ENCODE data around the gene VARS2. TPM values are rescaled to one million over a fixed set of nuclear protein-coding genes. Genes with fewer than 3 reads are reported as not detected.
"Not testable (repeated sequence)": the region's sequence is repeated elsewhere in the genome, so short reads cannot be mapped to it uniquely, and the experiment has no call there.

The VARS2 gene
- total RNA-seq, 1 donor from 2014 or later, result 18.9 TPM

DNA sequence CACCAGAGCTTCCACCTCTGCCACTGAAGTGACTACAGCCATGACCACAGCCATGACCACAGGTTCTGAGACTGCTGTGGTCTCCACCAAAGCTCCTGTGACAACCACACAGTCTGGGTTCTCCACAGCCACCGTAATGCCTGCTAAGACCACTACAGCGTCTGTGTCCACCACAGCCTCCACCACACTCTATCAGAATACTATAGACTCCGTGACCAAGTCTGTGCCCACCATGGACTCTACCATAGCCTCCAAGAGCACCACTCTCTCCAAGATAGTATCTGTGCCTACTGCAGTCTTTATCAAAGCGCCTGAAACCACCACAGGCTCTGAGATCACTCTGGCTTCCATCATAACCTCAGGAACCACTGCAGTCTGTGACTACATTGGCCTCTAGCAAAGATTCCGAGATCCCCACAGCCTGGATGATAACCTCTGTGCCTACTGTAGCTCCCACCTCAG lies 51.1 kb downstream of the VARS2 start:
- H3K27me3 ChIP-seq, result no peaks in the 10 kb centered on the region
- DNase-seq (ENCODE audit: extremely low spot score in 2 of 2), result no peak
- intact Hi-C loops (cut with DNase I), result no loop called here
- no peaks in the 10 kb centered on the region for H3K36me3 ChIP-seq
- no peak overlapping the region for H3K27ac ChIP-seq
- TF ChIP-seq POLR2A (IDR thresholded peaks at IDR 0.05) (no peak), POLR2AphosphoS5 (IDR thresholded peaks at IDR 0.05; ENCODE audit: insufficient read depth in 1 of 2, low read depth in 1 of 2) (no peak)
- TF ChIP-seq, protein P1, sequence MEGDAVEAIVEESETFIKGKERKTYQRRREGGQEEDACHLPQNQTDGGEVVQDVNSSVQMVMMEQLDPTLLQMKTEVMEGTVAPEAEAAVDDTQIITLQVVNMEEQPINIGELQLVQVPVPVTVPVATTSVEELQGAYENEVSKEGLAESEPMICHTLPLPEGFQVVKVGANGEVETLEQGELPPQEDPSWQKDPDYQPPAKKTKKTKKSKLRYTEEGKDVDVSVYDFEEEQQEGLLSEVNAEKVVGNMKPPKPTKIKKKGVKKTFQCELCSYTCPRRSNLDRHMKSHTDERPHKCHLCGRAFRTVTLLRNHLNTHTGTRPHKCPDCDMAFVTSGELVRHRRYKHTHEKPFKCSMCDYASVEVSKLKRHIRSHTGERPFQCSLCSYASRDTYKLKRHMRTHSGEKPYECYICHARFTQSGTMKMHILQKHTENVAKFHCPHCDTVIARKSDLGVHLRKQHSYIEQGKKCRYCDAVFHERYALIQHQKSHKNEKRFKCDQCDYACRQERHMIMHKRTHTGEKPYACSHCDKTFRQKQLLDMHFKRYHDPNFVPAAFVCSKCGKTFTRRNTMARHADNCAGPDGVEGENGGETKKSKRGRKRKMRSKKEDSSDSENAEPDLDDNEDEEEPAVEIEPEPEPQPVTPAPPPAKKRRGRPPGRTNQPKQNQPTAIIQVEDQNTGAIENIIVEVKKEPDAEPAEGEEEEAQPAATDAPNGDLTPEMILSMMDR (IDR thresholded peaks at IDR 0.05), result no peak
- no peaks in the 10 kb centered on the region for H3K9me3 ChIP-seq
- no peak overlapping the region for H3K4me3 ChIP-seq
- no peaks in the 10 kb centered on the region for H3K4me1 ChIP-seq

- H3K4me3 ChIP-seq, result no peak overlapping the region
- H3K9me3 ChIP-seq, result no peaks in the 10 kb centered on the region
- H3K36me3 ChIP-seq, result no peaks in the 10 kb centered on the region
- intact Hi-C loops (cut with DNase I), result no loop called here
- no peak for DNase-seq (ENCODE audit: extremely low spot score in 2 of 2)
- no peaks in the 10 kb centered on the region for H3K27me3 ChIP-seq
- H3K27ac ChIP-seq, result no peak overlapping the region
- no peaks in the 10 kb centered on the region for H3K4me1 ChIP-seq
- TF ChIP-seq POLR2AphosphoS5 (IDR thresholded peaks at IDR 0.05; ENCODE audit: insufficient read depth in 1 of 2, low read depth in 1 of 2) (no peak), POLR2A (IDR thresholded peaks at IDR 0.05) (no peak)
- TF ChIP-seq, protein P1 (IDR thresholded peaks at IDR 0.05), result no peak
Observed at GRCh38 chr6:30966154-30966553, 52.1 kb downstream of the VARS2 start.

GRCh38 chr6:30969171-30969570 lies 55.1 kb downstream of the VARS2 start:
- H3K4me3 ChIP-seq; intact Hi-C loops (cut with DNase I); H3K9me3 ChIP-seq; DNase-seq (ENCODE audit: extremely low spot score in 2 of 2); H3K4me1 ChIP-seq; H3K36me3 ChIP-seq; H3K27ac ChIP-seq; H3K27me3 ChIP-seq: not testable (repeated sequence)

DNA sequence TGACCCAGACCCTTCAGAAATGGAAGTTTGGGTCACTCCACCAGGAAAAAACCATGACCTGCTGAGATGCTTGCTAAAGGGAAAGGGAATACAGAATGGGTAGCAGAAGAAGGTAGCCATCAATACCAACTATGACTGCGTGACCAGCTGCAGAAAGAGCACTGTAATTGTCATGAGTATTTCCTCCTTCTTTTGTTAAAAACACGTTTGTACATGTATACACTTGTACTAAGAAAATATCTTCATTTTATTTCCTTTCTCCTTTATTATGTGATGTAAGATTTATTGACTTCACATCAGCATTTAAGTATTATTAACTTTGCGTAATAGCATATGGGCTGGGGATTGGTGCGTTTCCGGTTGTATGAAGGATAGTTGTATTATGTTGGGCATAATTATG lies 56.9 kb downstream of the VARS2 start:
- no peaks in the 10 kb centered on the region for H3K36me3 ChIP-seq
- H3K4me1 ChIP-seq, result no peaks in the 10 kb centered on the region
- TF ChIP-seq POLR2AphosphoS5 (IDR thresholded peaks at IDR 0.05; ENCODE audit: insufficient read depth in 1 of 2, low read depth in 1 of 2) (no peak), POLR2A (IDR thresholded peaks at IDR 0.05) (no peak)
- TF ChIP-seq, protein P1 (IDR thresholded peaks at IDR 0.05), result no peak
- DNase-seq (ENCODE audit: extremely low spot score in 2 of 2), result no peak
- H3K4me3 ChIP-seq, result no peak overlapping the region
- no peaks in the 10 kb centered on the region for H3K27me3 ChIP-seq
- no peaks in the 10 kb centered on the region for H3K9me3 ChIP-seq
- no peak overlapping the region for H3K27ac ChIP-seq
- intact Hi-C loops (cut with DNase I), result no loop called here

DNA sequence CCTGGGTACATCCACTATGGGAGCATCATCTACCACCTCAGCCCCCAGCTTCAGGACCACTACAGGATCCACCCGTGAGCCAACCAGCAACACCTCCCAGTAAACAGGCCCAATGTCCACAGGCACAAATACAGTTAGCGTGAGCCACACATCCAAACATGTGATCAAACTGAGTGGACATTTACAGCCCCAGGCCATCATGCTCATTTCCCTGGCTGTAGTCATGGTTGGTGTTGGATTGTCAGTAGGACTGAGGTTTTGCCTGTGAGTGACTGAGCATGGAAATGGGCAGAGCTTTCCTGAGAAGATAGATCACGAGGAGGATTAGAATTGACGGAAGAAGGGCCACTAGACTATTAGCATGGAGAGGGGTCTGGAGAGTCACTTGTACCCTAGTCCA lies 58.8 kb downstream of the VARS2 start:
- TF ChIP-seq, protein P1 (IDR thresholded peaks at IDR 0.05), result no peak
- no peak for TF ChIP-seq POLR2A (IDR thresholded peaks at IDR 0.05)
- TF ChIP-seq POLR2AphosphoS5 (IDR thresholded peaks at IDR 0.05; ENCODE audit: insufficient read depth in 1 of 2, low read depth in 1 of 2), result no peak
- no peak for DNase-seq (ENCODE audit: extremely low spot score in 2 of 2)
- intact Hi-C loops (cut with DNase I), result no loop called here
- H3K4me3 ChIP-seq, result no peak overlapping the region
- no peaks in the 10 kb centered on the region for H3K4me1 ChIP-seq
- no peaks in the 10 kb centered on the region for H3K9me3 ChIP-seq
- H3K27me3 ChIP-seq, result no peaks in the 10 kb centered on the region
- H3K36me3 ChIP-seq, result no peaks in the 10 kb centered on the region
- H3K27ac ChIP-seq, result no peak overlapping the region
